NCI-H2227 (cell line): Measurements from ENCODE around the gene TMEM119.
A peak's percentile ranks its signal among the peaks of the same experiment; 100 is the strongest.
"Not testable (repeated sequence)": the region's sequence is repeated elsewhere in the genome, so short reads cannot be mapped to it uniquely, and the experiment has no call there.

Experiments used
- DNase-seq: peaks from one replicate; lab custom pipeline; 2025; ENCODE audit not compliant: unreplicated experiment; lab: John Stamatoyannopoulos, UW

TMEM119 gene

DNA sequence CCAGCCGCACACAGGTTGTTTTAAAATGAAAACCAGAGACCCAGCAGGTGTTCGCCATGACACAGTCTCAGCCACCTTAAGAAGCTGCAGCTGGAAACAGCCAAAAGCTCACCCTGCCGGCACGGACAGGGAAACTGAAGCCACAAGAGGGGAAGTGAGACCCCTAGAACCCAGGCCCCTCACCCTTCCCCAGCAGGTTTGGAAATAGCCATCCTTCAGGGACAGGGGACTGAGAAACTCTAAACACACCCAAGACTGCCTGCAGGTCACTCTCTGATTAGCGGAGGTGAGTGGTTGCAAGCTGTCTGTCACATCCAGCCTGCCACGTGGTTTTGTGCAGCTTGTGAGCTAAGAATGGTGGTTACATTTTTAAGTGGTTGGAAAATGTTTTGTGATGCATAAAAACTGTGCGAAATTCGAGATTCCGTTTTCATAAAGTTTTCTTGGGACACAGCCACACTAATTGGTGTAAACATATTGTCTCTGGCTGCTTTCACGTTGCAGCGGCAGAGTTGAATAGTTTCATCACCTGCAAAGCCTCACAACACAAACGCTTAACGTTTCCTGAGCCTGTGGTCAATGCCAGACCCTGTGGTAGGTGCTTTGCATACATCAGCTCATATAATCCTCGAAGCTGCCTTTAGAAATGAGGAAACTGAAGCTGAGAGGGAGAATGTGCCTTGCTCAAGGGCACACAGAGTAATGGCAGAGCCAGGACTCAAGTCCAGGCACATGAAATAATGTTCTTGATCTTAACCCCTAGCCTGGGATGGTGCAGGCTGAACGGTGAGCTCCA is 37.5 kb upstream of the TMEM119 start:
- DNase-seq = peak; percentile 35

DNA sequence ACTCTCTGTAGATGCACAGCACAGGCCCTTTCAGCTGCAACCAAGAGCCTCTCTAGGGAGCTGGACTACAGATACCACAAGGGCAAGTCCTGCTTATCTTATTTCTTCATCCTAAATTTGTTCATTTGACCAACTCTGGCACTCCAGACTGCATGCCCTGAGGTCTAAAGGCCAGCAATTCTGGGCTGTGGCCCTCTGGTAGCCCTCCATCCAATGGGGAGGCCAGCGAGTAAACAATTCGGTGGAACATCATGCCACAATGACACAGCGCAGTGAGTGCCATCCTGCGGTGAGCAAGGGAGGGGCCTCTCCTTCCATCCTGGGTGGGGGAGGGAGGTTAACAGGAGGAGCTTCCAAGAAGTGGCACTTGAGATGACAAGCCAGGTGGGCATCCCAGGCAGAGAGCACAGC is 36.5 kb upstream of the TMEM119 start:
- peak; percentile 64 for DNase-seq

DNA sequence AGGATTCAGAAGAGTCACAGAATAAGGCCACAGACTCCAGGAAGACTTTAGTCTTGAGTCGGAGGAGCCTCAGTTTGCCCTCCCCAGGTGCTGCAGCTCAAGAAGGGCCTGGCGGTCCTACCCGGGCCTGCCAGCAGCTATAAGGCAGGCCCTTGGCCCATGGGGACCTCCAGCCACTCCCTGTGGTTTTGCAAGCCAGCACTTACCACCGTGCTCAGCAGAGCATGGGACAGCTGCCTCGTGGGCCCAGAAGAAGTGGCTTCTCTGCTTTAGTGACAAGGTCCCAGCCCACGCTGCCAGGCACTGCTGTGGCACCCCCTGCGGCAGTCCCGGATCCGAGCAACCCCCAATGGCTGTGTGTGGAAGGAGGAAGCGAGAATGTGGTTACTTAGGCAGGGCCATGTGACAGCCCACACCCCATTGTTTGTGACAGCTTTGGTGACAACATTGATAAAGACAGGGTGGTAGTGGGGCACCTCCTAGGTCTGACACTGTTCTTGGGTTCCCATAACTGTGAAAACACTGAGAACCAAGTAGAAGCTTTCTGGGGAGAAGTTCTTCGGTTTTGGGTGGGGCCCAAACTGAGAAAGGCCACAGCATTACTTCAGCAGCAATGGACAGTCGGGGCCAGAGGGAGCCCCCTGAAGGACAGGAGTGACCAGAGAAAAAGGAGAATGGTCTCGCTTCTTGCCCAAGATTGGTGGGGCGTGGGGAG is 35.8 kb upstream of the TMEM119 start, which contains the start of gene SELPLG:
TSS of gene SELPLG (minus strand) at position 361 of the 715 bp plus-strand sequence. CDS start 9,587 bp downstream, outside the sequence.
- no peak for DNase-seq

DNA sequence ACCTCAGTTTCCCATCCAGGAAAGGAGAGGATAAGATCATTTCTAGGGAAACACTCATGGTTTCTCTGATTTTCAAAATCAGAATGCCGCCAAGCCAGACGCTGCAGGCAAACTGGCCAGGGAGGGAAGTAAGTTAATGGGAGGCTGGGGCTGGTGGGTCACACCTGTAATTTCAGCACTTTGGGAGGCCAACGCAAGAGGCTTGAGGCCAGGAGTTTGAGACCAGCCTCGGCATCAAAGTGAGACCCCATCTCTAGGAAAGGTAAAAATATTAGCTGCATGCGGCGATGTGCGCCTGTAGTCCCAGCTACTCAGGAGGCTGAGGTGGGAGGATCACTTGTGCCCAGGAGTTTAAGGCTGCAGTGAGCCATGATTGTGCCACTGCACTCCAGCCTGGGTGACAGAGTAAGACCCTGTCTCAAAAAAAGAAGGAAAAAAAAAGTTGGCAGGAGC is 35.2 kb upstream of the TMEM119 start:
- no peak for DNase-seq

DNA sequence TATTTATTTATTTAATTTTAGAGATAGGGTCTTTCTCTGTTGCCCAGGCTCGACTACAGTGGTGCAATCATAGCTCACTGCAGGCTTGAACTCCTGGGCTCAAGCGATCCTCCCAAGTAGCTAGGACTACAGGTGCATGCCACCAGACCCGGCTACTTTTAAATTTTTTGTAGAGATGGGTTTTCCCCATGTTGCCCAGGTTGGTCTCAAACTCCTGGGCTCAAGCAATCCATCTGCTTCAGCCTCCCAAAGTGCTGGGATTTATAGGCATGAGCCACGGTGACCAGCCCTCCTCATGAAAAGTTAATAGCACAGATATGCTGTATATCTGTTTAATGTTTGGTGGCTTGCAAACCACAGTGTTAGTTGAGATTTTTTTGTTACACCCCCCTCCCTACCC is 33.4 kb upstream of the TMEM119 start:
- DNase-seq = not testable (repeated sequence)

DNA sequence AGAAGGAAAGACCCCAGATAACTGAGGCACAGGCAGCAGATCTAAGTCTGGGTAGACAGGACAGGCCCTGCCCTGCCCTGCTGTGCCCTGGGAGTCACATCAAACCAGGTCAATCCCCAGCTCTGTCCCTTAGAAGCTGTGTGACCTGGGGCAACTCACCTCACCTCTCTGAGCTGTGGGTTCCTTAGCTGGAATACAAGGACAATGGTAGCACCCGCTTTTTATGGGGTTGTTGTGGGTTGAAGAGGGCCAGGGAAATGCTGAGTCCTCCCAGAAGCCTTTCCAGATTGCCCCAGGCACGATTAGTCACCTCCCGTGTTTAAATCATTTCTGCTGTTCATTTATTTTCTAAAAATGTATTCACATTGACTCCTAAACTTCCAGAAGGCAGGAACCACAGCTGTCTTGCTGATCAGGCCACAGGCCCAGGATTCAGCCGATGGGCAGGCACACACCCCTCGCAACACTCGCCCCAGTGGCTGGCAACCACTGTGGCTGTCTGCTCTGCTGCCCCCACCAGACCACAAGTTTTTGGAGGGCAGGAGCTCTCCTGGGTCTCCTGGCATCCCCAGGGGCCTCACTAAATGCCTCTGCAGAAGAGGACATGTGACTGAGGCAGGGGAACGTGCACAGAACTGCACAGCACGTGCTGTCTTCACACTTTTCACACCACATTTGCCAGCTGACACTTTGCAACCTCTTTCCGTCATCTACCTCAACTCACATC is 32.8 kb upstream of the TMEM119 start:
- no peak for DNase-seq

DNA sequence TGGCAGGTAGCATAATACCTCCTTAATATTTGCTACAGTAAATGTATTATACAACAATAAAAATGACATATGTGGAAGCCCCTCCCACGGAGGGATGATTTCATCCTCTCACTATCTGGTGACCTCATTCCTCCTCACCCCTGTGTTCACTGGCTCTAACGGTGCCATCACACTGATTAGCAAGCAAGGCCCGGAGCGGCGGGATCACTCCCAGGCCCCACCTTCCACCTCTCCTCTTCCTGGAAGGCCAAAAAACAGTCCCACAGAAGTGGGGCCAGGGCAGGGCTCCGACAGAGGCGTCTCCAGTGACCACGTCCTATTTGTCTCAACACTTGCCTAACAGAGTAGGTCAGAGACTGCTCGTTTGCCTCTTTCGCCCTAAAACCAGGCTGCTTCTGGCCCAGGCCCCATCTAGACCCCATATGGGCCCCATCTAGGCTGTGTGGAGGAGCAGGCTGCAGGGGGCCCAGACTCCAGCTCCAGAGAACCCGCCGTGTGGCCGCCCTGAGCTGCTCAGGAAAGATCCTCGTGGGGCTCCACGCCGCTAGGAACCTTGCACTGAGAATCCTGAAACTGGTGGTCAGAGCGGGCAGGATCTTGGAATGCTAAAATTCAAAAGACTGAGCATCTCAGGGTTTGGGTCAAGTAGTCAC is 32.1 kb upstream of the TMEM119 start:
- peak; percentile 24 for DNase-seq

DNA sequence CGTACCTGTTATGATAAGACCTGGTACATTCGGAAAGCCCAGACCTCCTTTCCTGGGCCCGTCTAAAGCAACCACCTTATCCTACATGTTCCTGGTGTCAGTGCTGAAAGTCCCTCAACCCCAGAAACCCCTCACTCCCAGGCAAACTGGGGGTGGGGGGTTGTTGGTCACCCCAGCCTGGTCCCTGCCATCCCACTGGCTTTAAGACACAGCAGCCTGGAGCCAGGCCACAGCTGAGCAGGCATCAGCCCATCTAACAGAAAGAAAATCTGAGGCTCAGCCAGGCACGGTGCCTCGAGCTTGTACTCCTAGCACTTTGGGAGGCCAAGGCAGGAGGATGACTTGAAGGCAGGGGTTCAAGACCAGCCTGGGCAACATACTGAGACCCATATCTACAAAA is 31.3 kb upstream of the TMEM119 start:
- DNase-seq = no peak

DNA sequence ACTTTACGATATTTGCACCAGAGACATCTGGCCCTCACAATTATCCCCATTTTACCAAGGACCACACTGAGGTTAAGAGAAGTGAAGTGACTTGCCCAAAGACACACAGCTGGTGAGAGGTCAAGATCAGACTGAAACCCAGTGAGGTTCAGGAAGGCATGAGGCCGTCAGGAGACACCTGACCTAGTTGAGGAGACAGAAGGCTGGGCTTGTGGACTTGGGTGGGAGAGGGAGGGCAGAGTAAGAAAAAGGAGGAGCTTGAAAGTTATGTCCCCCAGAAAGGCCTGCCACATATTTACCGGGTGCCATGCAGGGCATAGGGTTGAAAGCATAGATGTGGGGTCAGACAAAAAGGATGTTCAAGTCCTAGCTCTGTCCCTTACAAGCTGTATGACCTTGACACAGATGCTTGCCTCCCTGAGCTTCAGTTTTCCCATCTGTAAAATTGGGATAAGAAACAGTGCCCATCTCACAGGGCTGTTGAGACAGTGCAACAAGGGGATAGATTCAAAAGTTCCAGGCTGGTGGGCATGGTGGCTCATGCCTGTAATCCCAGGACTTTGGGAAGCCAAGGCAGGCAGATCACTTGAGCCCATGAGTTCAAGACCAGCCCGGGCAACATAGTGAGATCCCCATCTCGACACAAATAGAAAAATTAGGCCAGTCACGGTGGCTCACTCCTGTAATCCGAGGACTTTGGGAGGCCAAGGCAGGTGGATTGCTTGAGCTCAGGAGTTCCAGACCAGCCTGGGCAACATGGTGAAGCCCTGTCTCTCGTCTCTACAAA is 29.4 kb upstream of the TMEM119 start:
- DNase-seq = no peak

DNA sequence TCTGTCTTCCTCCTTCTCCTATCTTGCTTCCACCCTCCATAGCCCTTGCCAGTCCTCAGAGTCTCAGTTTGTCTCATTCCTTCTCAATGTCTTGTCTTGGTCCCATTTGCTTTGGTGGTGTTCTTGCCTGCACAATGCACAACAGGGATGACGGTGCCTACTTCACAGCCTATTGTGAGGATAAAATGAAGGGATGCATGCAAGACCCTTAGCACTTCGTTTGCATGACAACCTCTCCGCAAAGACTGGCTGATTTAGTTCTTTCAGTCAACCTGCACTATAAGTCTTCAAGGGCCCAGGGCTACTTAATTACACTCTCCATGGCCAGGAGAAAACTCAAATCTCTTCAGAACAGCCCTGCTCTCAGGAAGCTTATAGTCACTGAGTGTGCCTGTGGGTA is 27.3 kb upstream of the TMEM119 start:
- DNase-seq = no peak

DNA sequence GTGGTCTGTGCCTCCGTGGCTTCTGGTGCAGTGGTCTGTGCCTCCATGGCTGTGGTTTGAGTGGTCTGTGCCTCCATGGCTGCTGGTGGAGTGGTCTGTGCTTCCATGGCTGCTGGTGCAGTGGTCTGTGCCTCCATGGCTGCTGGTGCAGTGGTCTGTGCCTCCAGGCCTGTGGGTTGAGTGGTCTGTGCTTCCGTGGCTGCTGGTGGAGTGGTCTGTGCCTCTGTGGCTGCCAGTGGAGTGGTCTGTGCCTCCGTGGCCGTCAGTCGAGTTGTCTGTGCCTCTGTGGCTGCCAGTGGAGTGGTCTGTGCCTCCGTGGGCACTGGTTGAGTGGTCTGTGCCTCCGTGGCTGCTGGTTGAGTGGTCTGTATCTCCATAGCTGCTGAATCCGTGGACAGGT is 25.7 kb upstream of the TMEM119 start:
- no peak for DNase-seq

DNA sequence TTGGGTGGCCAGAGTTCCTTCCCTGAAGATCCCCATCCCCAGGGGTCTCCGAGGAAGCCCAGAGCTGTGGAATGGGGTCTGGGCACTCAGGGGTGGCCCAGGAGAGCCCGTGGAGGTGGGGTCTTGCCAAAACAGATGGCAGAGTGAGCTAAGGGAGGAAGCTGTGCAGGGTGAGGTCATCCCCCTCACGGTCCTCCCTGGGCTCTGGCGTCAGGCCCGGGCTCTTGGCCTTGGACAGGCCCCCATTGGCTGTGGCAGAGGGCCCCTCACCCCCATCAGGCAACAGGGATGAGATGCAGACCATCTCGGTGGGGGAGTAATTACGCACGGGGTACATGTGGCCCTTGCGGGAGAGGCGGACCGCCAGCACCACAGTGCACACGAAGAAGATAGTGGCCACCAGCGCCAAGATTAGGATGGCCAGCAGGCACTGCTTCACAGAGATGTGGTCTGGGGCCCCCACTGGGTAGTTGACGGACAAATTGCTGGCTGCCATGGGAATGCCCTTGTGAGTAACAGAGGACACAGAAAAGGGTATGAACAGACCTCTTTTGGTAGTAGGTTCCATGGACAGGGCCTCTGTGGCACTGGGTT is 25.1 kb upstream of the TMEM119 start:
- no peak for DNase-seq

DNA sequence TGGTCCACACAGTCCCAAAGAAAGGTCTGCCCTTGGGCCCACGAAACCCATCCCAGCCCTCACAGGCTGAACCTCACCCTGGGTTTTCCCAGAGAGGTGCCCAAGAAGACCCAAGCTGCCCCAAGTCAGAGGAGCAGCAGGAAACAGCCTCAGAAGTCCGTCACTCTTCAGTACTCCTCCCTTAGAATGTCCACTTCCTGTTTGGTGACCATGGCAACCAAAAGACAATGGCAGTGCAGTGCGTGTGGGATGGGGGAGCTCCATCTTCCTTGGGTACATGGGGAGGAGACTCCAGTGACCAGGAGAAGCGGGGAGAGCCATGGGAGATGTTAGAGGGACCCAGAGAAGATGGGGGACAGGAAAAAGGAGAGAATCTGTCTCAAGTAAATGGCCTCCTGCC is 24.5 kb upstream of the TMEM119 start:
- peak; percentile 43 for DNase-seq

DNA sequence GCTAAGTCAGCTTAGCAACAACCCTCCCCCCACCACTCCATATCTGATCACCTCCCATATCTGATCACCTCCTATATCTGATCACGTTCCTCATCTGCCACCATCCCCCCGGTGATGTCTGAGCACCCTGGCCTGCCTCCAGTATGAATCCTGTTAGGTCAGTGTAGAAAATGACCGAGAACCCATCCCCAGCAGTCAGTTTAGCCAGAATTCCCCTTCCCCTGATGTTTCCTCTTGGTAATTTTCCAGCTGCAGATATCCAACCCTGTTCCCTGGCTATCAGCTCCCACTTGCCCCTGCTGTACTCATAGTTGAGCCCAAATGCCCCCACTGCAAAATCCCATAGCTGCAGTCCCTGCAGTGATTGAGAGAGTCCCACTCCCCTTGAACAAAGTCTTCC is 23.3 kb upstream of the TMEM119 start:
- DNase-seq = no peak

DNA sequence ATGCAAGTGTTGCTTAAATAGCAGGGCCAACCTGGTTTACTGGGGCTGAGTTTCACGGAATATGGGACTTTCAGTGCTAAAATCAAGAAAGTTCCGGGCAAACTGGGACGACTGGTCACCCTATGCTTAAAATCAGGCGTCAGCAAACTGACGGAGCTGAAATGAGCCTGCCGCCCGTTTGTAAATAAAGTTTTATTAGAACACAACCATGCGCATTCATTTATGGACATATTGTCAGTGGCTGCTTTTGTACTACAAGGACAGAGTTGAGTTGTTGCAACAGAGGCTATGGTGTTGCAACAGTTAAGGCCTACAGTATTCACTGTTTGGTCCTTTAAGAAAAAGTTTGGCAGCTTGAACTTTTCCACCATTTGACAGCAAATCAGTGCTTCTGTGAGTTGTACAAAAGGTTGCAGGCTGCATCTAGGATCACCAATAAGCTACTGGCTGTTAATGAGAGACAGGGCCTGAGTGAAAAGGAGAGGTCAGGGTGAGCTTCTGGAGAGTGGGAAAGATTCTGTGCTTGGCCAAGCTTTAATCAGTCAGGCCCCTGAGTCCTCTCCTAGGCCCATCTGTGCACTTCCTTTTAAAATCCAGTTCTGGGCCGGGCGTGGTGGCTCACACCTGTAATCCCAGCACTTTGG is 22.5 kb upstream of the TMEM119 start:
- no peak for DNase-seq

DNA sequence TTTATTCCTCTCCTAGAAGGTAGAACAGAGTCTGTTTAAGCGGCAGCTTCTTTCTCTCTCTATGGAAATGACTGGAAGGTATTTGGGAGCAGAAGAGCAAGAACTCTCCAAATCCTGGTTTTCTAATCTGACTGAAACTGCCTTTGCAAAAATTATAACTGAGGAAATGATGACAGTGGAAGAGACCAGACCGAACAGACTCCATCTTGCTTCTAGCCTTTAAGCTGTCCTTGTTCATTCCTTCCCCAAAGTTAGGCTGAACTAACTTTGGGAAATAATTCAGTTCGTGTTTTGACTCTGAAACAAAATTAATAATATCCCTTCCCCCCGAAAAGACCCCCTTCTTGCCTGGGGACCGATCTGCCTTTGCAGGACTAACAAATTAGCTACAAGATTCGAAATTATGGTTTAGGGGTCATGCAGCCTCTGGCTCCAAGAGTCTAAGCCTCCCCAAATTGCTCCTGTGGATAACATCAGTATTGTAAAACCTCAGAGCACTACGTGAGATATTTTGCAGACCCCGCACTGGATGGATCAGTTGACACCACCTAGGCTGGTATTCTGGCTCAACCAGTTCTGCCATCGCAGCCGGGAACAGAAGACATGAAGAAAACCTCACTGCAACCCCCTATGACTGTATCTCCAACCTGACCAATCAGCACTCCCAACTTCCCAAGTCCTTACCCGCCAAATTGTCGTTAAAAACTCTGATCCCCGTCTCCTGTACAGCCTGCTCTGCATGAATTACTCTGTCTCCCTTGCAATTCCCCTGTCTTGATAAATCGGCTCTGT is 21.7 kb upstream of the TMEM119 start:
- DNase-seq = no peak

DNA sequence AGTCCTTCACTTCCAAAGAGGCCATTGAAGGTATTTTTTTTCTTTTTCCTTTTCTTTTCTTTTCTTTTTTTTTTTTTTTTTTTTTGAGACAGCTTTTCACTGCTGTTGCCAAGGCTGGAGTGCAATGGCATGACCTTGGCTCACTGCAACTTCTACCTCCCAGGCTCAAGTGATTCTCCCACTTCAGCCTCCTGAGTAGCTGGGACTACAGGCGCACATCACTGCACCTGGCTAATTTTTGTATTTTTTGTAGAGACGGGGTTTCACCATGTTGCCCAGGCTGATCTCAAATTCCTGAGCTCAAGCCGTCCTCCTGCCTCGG is 21.0 kb upstream of the TMEM119 start:
- not testable (repeated sequence) for DNase-seq

DNA sequence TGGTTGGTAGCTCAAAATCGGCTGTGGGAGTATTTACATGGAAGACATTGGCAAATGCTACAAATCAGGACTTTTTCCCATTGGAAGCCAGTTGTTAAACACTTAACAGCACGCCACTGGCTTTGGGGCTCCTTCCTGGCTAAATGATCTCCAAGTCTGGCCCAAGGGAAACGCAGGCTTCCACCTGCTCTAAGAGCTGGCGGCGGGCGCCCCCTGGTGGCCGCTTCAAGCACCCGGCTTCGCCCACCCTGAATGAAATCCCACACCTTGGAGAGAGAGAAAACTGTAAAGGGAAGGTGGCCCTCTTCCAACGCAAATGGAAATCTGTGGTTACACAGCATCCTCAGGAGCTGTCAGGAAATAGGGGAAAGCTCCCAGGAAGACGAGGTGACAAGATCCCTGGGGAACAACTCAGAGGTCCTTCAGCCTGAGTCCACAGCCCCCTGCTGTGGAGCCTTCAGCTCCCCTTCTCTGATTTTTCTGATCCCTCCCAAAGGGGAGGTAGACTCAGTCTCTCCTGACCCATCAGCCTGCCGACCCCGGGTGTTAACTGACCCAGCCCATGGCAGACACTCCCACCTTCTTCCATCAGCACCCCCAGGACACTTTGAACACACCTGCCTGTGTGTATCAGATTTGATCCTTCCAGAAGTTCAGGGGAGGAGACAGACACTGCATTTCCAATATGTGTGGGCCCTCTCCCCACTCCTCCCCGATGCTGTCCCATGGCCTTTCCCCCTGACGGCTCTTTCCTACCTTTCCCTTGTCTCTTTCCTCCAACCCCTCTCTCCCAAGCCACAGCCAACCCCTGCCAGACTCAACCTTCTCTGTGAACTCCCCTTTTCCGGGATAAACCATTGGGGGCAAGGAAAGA is 20.4 kb upstream of the TMEM119 start:
- DNase-seq = peak; percentile 89
